Measurements from ENCODE around the gene MTUS2. TPM values are rescaled to one million over a fixed set of nuclear protein-coding genes. Genes with fewer than 3 reads are reported as not detected.

Gene MTUS2
- total and polyA plus RNA-seq, 2 donors (not counting 3 experiments of a cell fraction or from before 2014, with no cell fraction given), result not detected

DNA sequence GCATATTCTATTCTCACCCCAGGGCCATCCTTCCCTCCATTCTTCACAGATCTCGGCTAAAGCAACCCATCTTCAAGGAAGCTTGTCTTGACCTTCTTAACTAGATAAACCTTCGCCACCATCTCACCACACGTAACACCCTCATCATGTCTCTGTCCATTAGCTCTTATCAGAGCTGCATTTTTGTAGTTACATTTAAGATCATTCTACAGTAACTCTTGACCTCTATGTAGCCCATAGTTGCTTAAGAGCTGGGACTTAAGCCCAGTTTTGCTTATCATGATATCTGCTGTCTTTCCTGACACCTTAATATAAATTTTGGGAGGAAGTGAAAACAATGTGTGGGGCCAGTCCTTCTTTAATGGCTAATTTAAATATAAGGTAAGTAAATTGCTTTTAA lies 345.1 kb downstream of the MTUS2 start:
- intact Hi-C loops (cut with micrococcal nuclease) (no loop called here), dilution Hi-C loops (cut with MboI; ENCODE audit: extremely low pct_ligation_motif_present, low sequenced_read_pairs) (no loop called here)
- POLR2A ChIA-PET, result no interaction called here
- H3K79me2 ChIP-seq (ENCODE audit: control insufficient read depth, insufficient read depth, low read length), result no peaks in the 10 kb centered on the region
- peaks cover 3% of the 10 kb centered on the region for H3K9me3 ChIP-seq (replicated peaks; ENCODE audit: control insufficient read depth, insufficient read depth, low read length)
- CTCF ChIA-PET, result no interaction called here
- no peak overlapping the region for H3K27ac ChIP-seq (ENCODE audit: insufficient read depth, low read depth, low read length)
- no peaks in the 10 kb centered on the region for H3K27me3 ChIP-seq (ENCODE audit: control insufficient read depth in 2 of 2, insufficient read depth in 2 of 2, low read length in 2 of 2)
- no peaks in the 10 kb centered on the region for H3K9me1 ChIP-seq (replicated peaks; ENCODE audit: control insufficient read depth, extremely low read depth, insufficient read depth, low read length)
- no peaks in the 10 kb centered on the region for H4K20me1 ChIP-seq (replicated peaks; ENCODE audit: control insufficient read depth, extremely low read depth, insufficient read depth, low read length)
- H3K4me2 ChIP-seq (ENCODE audit: insufficient read depth, low read length), result no peak overlapping the region
- DNase-seq (ENCODE audit: low read depth, low spot score) (no peak), FAIRE-seq (no peak)
- H3K36me3 ChIP-seq (ENCODE audit: control insufficient read depth in 2 of 2, extremely low read depth in 1 of 2, insufficient read depth in 2 of 2, low read length in 2 of 2), result no peaks in the 10 kb centered on the region
- no peaks in the 10 kb centered on the region for H3K4me1 ChIP-seq (ENCODE audit: control insufficient read depth, extremely low read depth, insufficient read depth, low read length)
- no peak overlapping the region for H2AFZ ChIP-seq (ENCODE audit: low read depth, low read length)
- TF ChIP-seq POLR2A (IDR thresholded peaks at IDR 0.05; ENCODE audit: low read depth, low read length) (no peak), FOS (IDR thresholded peaks at IDR 0.05; ENCODE audit: borderline replicate concordance, insufficient read depth, low read length) (no peak)
- TF ChIP-seq, protein P1, sequence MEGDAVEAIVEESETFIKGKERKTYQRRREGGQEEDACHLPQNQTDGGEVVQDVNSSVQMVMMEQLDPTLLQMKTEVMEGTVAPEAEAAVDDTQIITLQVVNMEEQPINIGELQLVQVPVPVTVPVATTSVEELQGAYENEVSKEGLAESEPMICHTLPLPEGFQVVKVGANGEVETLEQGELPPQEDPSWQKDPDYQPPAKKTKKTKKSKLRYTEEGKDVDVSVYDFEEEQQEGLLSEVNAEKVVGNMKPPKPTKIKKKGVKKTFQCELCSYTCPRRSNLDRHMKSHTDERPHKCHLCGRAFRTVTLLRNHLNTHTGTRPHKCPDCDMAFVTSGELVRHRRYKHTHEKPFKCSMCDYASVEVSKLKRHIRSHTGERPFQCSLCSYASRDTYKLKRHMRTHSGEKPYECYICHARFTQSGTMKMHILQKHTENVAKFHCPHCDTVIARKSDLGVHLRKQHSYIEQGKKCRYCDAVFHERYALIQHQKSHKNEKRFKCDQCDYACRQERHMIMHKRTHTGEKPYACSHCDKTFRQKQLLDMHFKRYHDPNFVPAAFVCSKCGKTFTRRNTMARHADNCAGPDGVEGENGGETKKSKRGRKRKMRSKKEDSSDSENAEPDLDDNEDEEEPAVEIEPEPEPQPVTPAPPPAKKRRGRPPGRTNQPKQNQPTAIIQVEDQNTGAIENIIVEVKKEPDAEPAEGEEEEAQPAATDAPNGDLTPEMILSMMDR (IDR thresholded peaks at IDR 0.05; ENCODE audit: extremely low read depth in 1 of 2, insufficient read depth in 1 of 2, low read depth in 1 of 2, low read length in 2 of 2), result no peak
- BruUV-seq (replicated peaks), result no TSS peak
- H3K9ac ChIP-seq (replicated peaks; ENCODE audit: extremely low read depth, insufficient read depth, low read length), result no peak overlapping the region
- H3K4me3 ChIP-seq (replicated peaks in 1 of 3; ENCODE audit: insufficient read depth in 1 of 3, low read depth in 1 of 3, low read length in 3 of 3), result no peak overlapping the region

DNA sequence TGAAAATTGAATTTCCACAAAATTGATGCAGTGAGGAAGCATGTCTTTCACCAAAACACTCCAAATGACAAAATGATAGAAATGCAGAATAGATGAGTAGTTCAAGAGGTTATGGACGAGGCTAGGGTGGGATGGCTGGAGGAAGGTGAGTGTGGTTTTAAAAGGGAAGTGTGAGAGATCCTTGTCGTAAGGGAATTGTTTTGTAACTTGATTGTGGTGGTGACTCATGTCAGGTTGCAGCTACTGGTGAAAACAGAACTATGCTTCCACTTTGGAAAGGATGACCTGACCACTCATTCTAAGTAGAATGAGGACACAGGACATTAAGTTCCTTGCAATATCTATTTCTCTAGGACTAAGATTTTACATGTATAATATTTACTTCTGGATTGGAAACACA lies 345.7 kb downstream of the MTUS2 start:
- FAIRE-seq, result no peak
- Histone ChIP-seq H3K4me1 (ENCODE audit: control insufficient read depth, extremely low read depth, insufficient read depth, low read length) (no peaks in the 10 kb centered on the region), H3K27me3 (ENCODE audit: control insufficient read depth in 2 of 2, insufficient read depth in 2 of 2, low read length in 2 of 2) (no peaks in the 10 kb centered on the region), H3K27ac (ENCODE audit: insufficient read depth, low read depth, low read length) (no peak overlapping the region), H3K9me3 (replicated peaks; ENCODE audit: control insufficient read depth, insufficient read depth, low read length) (peaks cover 3% of the 10 kb centered on the region), H2AFZ (ENCODE audit: low read depth, low read length) (no peak overlapping the region), H3K9ac (replicated peaks; ENCODE audit: extremely low read depth, insufficient read depth, low read length) (no peak overlapping the region), H3K4me2 (ENCODE audit: insufficient read depth, low read length) (no peak overlapping the region), H3K9me1 (replicated peaks; ENCODE audit: control insufficient read depth, extremely low read depth, insufficient read depth, low read length) (no peaks in the 10 kb centered on the region), H3K4me3 (replicated peaks in 1 of 3; ENCODE audit: insufficient read depth in 1 of 3, low read depth in 1 of 3, low read length in 3 of 3) (no peak overlapping the region), H3K79me2 (ENCODE audit: control insufficient read depth, insufficient read depth, low read length) (no peaks in the 10 kb centered on the region), H4K20me1 (replicated peaks; ENCODE audit: control insufficient read depth, extremely low read depth, insufficient read depth, low read length) (no peaks in the 10 kb centered on the region), H3K36me3 (ENCODE audit: control insufficient read depth in 2 of 2, extremely low read depth in 1 of 2, insufficient read depth in 2 of 2, low read length in 2 of 2) (no peaks in the 10 kb centered on the region)
- ChIA-PET POLR2A (no interaction called here), CTCF (no interaction called here)
- intact Hi-C loops (cut with micrococcal nuclease), result no loop called here
- dilution Hi-C loops (cut with MboI; ENCODE audit: extremely low pct_ligation_motif_present, low sequenced_read_pairs), result no loop called here
- TF ChIP-seq GATA2 (IDR thresholded peaks at IDR 0.05; ENCODE audit: insufficient read depth, insufficient read length, low read depth, low read length) (no peak), POLR2AphosphoS5 (IDR thresholded peaks at IDR 0.05; ENCODE audit: insufficient read depth, low read depth, low read length) (no peak), MYC (IDR thresholded peaks at IDR 0.05; ENCODE audit: low read depth, low read length) (no peak), JUN (IDR thresholded peaks at IDR 0.05; ENCODE audit: borderline replicate concordance, insufficient read depth, insufficient read length, low read depth) (no peak), FOS (IDR thresholded peaks at IDR 0.05; ENCODE audit: borderline replicate concordance, insufficient read depth, low read length) (no peak), POLR2A (IDR thresholded peaks at IDR 0.05; ENCODE audit: low read depth, low read length) (no peak)
- TF ChIP-seq, protein P1 (IDR thresholded peaks at IDR 0.05; ENCODE audit: extremely low read depth in 1 of 2, insufficient read depth in 1 of 2, low read depth in 1 of 2, low read length in 2 of 2), result no peak
- no TSS peak for BruUV-seq (replicated peaks)
- no peak for DNase-seq (ENCODE audit: low read depth, low spot score)
